ENCODE data around the gene KRTAP5-2.
A peak's percentile ranks its signal among the peaks of the same experiment; 100 is the strongest.

The KRTAP5-2 gene

GRCh38 chr11:1642288-1643145 is 44.4 kb upstream of the KRTAP5-2 start:
- TF ChIP-seq FOXM1 (IDR thresholded peaks at IDR 0.05; ENCODE audit: borderline replicate concordance, low read depth), result no peak
- TF ChIP-seq CEBPB (IDR thresholded peaks at IDR 0.05), result no peak
- no peak for TF ChIP-seq NFIC (IDR thresholded peaks at IDR 0.05)

GRCh38 chr11:1641096-1641495 is 43.0 kb upstream of the KRTAP5-2 start:
- TF ChIP-seq REST (IDR thresholded peaks at IDR 0.05; ENCODE audit: low read depth) (no peak), USF1 (IDR thresholded peaks at IDR 0.05) (no peak), EP300 (IDR thresholded peaks at IDR 0.05; ENCODE audit: borderline replicate concordance) (no peak), YY1 (IDR thresholded peaks at IDR 0.05; ENCODE audit: low read depth) (no peak), RAD21 (IDR thresholded peaks at IDR 0.05; ENCODE audit: low read depth) (no peak), NFIC (IDR thresholded peaks at IDR 0.05) (no peak), EGR1 (IDR thresholded peaks at IDR 0.05) (no peak), TCF12 (IDR thresholded peaks at IDR 0.05; ENCODE audit: low read depth) (no peak), CREB1 (IDR thresholded peaks at IDR 0.05; ENCODE audit: low read depth) (no peak), TAF1 (IDR thresholded peaks at IDR 0.05; ENCODE audit: low read depth) (no peak), FOXM1 (IDR thresholded peaks at IDR 0.05; ENCODE audit: borderline replicate concordance, low read depth) (no peak), TEAD4 (IDR thresholded peaks at IDR 0.05) (no peak), MAX (IDR thresholded peaks at IDR 0.05) (no peak), CEBPB (IDR thresholded peaks at IDR 0.05) (no peak), ZBTB7A (IDR thresholded peaks at IDR 0.05; ENCODE audit: low read depth) (no peak)

- TF ChIP-seq REST (IDR thresholded peaks at IDR 0.05; ENCODE audit: low read depth) (no peak), RAD21 (IDR thresholded peaks at IDR 0.05; ENCODE audit: low read depth) (peak; percentile 26; the same call in 1 of the 2 replicates)
Measured at GRCh38 chr11:1640076-1640946, 42.2 kb upstream of the KRTAP5-2 start.

GRCh38 chr11:1639666-1640065 is 41.6 kb upstream of the KRTAP5-2 start:
- TF ChIP-seq FOXM1 (IDR thresholded peaks at IDR 0.05; ENCODE audit: borderline replicate concordance, low read depth) (no peak), TEAD4 (IDR thresholded peaks at IDR 0.05) (no peak), RAD21 (IDR thresholded peaks at IDR 0.05; ENCODE audit: low read depth) (no peak), EGR1 (IDR thresholded peaks at IDR 0.05) (no peak), TCF12 (IDR thresholded peaks at IDR 0.05; ENCODE audit: low read depth) (no peak), TAF1 (IDR thresholded peaks at IDR 0.05; ENCODE audit: low read depth) (no peak), CREB1 (IDR thresholded peaks at IDR 0.05; ENCODE audit: low read depth) (no peak), CEBPB (IDR thresholded peaks at IDR 0.05) (no peak), YY1 (IDR thresholded peaks at IDR 0.05; ENCODE audit: low read depth) (no peak), USF1 (IDR thresholded peaks at IDR 0.05) (no peak), NFIC (IDR thresholded peaks at IDR 0.05) (no peak), REST (IDR thresholded peaks at IDR 0.05; ENCODE audit: low read depth) (no peak), ZBTB7A (IDR thresholded peaks at IDR 0.05; ENCODE audit: low read depth) (no peak), EP300 (IDR thresholded peaks at IDR 0.05; ENCODE audit: borderline replicate concordance) (no peak), MAX (IDR thresholded peaks at IDR 0.05) (no peak)
